HG03571 (cell line): ENCODE results near the gene POGZ.

Experiments used
- ATAC-seq: cut with Tn5 transposase; IDR thresholded peaks from one replicate; pipeline ENCODE4 v1.9.1; 2021; ENCODE audit not compliant: unreplicated experiment

Gene POGZ, protein sequence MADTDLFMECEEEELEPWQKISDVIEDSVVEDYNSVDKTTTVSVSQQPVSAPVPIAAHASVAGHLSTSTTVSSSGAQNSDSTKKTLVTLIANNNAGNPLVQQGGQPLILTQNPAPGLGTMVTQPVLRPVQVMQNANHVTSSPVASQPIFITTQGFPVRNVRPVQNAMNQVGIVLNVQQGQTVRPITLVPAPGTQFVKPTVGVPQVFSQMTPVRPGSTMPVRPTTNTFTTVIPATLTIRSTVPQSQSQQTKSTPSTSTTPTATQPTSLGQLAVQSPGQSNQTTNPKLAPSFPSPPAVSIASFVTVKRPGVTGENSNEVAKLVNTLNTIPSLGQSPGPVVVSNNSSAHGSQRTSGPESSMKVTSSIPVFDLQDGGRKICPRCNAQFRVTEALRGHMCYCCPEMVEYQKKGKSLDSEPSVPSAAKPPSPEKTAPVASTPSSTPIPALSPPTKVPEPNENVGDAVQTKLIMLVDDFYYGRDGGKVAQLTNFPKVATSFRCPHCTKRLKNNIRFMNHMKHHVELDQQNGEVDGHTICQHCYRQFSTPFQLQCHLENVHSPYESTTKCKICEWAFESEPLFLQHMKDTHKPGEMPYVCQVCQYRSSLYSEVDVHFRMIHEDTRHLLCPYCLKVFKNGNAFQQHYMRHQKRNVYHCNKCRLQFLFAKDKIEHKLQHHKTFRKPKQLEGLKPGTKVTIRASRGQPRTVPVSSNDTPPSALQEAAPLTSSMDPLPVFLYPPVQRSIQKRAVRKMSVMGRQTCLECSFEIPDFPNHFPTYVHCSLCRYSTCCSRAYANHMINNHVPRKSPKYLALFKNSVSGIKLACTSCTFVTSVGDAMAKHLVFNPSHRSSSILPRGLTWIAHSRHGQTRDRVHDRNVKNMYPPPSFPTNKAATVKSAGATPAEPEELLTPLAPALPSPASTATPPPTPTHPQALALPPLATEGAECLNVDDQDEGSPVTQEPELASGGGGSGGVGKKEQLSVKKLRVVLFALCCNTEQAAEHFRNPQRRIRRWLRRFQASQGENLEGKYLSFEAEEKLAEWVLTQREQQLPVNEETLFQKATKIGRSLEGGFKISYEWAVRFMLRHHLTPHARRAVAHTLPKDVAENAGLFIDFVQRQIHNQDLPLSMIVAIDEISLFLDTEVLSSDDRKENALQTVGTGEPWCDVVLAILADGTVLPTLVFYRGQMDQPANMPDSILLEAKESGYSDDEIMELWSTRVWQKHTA (N-terminal part only)

DNA sequence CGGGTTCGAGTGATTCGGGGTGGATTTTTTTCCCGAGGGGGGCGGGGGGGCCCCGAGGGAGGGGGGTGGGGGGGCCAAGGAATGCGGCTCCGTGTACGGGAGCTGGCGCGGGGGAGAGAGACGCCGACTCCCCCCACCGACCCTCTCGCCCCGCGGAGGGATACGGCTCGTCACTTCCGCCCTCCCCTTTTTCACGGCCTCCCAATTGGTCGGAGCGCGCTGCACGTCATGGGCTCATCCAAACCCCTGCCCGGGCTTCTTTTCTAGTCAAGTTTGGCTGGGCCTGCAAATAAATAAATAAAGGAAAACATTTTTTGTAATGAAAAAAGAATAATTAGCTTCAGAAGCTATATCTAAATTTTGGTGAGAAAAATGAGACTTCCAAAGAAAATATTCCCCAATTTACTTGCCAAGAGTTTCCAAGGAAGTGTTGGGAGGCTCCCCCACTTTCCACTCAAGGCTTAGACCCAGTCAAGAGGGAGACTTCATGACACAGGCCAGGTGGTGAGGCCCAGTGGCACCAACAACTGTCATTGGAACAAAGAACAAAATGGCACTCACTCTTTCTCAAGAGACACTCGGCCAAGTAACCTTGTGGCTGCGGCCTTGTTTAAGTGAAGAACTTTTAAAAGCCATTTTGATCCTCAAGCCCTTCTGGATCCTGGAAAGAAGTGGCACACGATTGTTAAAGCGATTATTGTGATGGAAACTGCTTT is at the start of gene POGZ:
Gene POGZ (minus strand): TSS at position 164 of the 716 bp plus-strand sequence. CDS start 17,290 bp downstream, outside the sequence.
- peak; percentile 57 for ATAC-seq

DNA sequence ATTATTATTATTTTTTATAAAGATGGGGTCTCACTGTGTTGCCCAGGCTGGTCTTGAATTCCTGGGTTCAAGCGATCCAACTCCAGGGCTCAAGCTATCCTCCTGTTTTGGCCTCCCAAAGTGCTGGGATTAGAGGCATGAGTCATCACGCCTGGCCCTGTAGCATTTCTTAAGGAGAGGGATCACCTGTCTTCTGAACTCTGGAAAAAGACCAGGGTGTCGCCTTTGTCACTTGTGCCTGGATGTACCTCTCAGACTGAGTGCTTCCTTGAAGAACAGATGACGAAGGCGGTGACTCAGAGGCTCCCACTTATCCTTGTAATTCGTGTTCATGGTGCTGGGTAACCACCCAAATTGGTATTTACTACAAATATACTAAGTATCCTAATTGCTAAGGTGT is 49.5 kb upstream of the POGZ start:
- no peak for ATAC-seq

DNA sequence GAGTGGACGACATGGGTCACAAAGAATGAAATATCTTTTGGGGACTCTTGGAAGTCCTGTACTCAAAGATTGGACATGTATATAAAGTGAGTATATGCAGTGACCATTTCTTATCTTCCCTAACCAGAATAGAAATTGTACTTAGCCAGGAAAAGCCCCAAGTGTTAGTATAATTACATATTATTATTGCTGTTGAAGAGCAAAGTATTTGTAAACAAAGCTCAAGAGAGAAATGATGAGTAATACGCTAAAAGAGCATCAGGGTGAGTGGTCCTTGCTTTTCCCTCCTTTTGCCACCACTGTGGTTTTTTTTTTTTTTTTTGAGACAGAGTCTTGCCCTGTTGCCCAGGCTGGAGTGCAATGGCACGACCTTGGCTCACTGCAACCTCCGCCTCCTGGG is 45.5 kb upstream of the POGZ start:
- no peak for ATAC-seq

DNA sequence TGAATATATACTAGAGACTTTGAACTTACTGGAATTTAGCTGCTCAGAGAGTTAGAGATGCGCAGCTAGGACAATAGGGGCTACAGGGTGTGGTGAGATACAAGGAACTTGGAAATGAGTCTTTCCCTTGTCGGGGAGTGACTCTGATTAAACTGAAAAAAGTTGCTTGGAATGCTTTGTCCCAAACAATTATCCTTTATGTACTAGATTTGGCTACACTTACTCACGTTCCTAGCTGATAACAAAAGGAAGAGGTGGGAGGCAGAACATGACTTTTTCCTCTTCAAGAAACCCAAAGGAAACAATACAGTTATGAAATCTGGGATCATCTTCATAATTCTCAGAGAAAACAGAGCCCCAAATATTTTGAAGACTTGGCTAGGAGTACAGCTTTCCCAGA is 45.0 kb upstream of the POGZ start:
- no peak for ATAC-seq

DNA sequence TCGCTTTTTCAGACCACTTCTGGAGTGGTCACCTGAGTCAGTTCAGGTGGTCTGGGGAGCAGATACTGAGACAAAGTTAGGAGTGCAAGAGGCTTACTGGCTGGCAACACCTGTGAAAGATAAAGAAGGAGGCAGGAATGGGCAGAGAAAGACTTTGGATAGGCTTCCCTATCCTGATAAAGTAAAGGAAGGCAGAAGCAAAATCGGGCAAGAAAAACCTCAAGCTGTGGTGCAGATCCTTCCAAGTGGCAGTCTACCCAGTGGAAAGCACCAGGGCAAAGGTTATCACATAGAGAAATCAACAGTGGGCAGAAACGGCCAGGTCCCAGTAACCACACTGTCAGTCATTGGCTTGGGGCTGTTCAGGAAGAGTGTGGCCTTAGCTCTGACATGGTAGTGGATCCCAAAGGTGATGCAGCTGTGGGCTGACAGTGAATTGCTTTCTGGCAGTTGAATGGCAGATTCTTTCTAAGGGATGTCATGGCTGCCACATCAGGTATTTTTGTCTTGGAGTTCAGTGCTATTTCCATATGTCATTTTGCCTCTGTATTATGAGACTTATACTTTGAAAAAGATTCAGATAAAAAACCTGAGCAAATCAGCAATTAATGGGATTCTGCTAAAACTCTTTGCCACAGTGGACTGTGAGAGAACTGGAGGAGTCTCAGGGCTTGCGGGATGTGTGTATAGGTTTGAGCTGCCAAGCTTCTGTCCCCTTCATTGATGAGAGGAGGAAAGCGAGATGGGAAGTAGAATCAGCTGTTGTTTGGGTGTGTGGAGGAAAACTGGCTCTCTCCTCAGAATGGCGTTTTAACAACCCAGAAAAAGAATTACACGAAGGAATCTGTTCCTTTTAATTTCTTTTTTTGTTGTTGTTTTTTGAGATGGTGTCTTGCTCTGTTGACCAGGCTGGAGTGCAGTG is 43.8 kb upstream of the POGZ start:
- no peak for ATAC-seq

DNA sequence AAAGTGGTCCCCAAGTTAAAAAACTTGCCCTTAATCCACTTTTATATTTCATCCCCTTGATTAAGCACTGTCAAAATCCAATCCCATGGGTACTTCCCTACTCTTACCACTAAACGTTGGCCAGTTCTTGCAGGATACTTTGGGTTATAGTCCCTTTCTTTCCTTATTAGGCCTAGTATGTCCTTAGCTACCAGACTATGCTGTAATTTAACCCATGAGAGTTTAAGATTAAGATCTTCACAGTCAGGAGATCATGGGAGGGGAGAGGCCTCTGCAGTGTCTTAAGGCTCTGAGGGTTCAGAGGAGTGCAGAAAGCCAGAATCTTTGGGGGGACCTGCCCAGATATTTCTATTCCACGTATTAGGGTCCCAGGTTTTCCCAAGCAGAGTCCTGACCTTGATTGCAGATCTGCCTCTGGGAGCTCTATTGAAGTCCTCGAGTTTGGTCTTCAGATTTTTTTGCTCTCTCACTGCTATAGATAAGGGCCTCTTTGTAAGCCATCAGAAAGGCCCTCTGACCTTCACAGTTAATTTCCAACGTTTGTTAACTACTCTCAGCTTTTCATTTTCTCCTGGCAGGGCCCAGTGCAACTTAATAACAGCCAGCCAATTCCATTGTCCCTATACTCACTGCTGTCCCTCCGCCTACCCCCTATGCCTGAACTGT is 42.9 kb upstream of the POGZ start:
- ATAC-seq, result no peak

DNA sequence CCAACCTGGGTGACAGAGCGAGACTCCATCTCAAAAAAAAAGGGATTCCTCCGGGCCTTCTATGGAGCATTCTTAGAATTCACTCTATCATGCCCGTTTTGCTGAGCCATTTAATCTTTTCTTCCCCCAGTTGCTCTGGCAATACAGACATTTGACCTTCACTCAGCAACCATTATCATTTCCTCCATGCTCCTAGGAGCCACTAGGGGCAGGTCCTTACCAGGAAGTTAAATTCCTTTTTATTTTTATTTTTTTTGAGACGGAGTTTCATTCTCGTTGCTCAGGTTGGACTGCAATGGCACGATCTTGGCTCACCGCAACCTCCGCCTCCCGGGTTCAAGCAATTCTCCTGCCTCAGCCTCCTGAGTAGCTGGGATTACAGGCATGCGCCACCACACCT is 42.2 kb upstream of the POGZ start:
- no peak for ATAC-seq

DNA sequence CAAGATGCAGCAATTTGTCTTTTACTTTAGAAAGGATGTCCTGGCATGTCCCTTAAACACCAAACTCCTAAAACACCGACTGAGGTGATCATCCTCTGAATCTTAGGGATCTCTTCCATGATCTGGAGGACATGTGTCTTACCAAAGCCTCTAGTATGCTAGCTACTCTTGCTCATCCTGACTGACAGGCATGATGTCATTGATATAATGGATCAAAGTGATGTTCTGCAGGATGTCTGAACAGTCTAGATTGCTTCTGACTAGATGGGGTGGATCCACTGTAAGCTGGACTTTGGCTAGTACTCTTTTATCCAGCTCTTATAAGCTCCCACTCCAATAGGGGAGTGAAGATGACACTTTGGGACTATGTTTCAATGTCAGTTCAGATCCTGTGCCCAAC is 40.6 kb upstream of the POGZ start:
- ATAC-seq, result no peak

DNA sequence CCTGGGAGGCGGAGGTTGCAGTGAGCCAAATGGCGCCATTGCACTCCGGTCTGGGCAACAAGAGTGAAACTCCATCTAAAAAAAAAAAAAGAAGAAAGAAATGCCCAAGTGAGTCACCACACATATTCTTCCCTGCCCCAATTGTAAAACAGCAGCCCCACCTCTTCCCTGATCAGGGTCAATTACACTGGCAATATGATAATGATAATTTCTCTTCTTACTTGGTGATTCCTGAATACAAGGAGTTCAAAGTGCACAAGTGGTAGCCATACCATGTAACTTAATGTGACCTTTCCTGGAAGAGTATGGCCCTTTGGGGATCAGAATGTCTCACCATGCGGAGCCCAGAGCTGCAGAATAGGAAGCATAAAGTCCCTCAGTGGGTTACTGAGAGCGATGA is 40.1 kb upstream of the POGZ start:
- no peak for ATAC-seq

DNA sequence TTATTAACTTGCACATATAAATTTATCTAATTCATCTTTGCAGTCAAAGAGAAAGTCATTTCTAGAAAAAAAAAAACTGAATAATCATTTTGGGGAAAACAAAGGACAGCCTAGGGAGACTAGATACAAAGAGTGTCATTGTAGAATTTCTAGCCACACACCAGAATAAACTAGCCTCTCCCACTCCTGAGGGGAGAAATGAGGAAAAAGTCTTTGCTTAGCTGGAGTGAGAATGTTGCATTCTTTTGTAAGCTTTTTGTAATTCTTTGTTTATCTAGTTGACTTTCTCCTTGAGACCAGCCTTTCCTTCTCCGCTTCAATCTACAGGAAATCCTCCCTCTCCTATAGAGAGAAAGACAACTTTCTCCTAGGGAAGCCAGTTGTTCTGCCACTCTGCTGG is 36.0 kb upstream of the POGZ start:
- no peak for ATAC-seq

DNA sequence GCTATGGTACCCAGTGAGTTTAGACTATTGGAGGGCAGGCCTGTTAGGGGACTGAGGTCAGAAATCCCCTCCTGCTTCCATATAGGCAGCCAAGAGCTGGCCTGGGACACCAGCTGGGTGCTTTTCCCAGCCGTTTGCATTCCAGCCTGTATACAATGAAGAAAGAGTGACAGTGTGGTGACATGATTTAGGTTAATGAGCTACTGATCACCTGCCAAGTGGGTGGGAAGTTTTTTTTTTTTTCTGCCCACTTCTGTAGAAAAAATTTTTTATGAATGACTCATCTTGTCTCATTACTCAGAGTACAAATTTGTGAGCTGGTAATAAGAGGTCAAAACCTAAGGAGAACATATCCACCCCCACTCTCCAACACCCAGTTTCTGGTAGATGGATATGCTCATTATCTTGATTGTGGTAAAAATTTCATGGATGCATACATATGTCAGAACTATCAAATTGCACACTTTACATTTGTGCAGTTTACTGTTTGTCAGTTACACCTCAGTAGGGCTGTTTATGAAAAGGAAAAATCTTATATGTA is 35.5 kb upstream of the POGZ start:
- ATAC-seq, result no peak

DNA sequence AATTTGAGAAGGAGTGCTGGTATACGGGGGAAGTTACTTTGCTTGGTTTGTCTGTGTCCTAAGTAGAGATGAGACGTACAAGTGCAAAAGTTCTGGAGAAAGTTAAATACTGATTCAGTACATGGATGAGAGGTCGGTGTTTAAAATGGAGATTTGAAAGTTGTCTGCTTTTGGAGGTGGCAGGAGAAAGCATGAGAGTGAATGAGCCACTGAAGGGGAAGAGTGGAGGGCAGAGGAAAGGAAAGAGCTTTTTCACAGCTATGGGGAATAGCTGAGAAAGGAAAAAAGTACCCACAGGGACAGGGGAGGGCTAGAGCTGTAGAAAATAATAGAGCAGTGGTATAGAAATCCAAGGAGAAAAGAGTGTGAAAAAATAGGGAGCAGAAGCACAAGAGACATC is 33.7 kb upstream of the POGZ start:
- ATAC-seq, result no peak

DNA sequence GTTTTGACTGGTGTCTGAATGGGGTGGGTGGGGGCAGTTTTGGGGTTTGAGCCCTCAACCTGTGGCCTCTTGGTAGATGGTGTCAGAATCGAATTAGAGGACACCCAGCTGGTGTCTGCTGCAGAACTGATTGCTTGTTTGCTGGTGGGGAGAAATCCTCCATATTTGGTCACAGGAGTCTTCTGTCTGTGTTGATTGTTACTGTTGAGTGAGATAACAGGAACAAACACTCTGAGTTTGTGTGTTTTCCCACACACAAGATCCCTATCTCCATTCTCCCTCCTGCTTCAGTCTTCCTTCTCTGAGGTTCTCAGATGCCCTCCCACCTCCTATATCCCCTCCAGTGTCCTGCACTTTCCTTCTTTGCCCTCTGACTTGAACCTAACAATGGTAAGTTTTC is 32.8 kb upstream of the POGZ start:
- ATAC-seq, result no peak

DNA sequence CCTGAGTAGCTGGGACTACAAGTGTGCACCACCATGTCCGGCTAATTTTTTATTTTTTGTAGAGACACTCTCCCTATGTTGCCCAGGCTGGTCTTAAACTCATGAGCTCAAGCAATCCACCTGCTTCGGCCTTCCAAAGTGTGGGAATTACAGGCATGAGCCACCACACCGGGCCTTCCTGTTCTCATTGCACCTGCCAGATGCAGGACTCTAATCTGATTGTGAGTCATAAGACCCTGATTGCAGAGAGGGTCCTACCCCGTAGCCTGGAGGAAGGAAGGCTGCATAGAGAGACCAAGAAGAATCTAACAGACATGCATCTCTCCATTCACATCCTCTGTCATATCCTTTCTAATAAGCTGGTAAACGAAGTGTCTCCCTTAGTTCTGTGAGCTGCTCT is 32.3 kb upstream of the POGZ start:
- ATAC-seq, result no peak

DNA sequence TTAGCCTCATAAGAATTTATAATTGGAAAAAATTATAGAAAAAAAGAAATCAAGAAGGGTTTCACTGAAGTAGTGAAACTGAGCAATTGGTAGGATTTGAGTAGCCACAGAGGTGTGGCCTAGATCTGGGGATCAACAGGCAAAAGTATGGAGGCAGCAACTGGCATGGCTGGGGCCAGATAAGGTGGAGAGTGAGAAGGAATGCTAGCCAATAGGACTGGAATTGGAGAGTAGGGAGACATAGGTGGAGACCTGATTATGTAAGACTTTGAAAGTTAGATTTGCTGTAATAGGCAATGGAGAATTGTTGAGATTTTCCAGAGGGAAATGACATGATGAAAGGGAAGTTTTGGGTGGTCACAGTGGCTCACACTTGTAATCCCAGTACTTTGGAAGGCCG is 27.3 kb upstream of the POGZ start:
- ATAC-seq, result no peak

DNA sequence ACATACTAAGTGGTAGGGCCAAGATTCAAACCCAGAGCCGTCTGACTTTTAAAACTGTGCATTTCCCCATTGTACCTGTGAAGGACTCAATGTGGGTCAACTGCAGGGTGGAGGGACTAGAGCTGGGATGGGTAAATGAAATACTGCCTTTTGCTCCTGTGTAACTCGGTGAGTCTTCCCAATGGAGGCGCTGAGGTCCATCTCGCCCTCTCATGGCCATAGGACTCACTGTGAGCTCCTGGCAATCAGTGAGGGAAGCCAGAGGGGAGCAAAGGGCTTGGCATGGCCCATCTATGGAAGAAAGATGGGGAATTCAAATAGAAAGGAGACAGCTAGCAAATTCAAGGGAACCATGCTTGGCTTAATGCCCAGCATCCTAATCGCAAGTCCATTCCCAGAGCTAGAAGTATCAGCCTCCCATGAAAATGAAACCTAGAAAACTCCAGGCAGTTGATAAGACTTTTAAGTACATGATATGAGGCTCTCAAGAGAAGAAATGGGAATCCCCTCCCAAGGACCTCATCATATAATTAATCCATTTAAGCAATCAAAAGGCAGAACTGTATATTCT is 26.5 kb upstream of the POGZ start:
- no peak for ATAC-seq

DNA sequence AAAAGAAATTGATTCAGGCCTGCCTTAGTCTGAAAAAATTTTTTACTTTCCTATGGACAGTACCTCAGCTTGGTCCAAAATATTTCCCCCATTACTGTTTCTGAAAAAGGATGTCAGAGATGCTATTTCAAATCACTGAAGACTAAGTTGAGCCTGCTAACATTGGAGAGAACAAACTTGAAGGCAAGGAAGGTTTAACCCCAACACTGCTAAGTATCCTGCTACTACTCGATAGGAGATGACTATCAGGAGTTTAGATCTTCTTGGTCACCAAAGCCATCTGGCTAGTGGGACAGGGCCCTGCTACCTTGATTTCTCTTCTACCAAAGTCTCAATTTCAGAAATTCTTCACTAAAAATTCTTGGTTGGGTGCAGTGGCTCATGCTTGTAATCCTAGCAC is 22.7 kb upstream of the POGZ start:
- no peak for ATAC-seq

DNA sequence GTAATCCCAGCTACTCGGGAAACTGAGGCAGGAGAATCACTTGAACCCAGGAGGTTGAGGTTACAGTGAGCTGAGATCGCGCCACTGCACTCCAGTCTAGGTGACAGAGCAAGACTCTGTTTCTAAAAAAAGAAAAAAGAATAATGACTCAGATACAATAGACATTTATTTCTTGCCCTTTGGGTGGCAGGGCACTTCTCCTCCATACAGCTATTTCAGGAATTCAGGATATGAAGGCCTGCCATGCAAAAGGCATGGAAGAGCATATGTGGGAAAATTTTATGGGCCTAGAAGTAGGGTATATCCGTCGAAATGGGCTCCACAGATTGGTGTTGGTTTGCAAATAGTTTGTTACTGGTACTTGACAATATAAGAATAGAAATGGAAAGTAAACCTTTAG is 20.2 kb upstream of the POGZ start:
- no peak for ATAC-seq

DNA sequence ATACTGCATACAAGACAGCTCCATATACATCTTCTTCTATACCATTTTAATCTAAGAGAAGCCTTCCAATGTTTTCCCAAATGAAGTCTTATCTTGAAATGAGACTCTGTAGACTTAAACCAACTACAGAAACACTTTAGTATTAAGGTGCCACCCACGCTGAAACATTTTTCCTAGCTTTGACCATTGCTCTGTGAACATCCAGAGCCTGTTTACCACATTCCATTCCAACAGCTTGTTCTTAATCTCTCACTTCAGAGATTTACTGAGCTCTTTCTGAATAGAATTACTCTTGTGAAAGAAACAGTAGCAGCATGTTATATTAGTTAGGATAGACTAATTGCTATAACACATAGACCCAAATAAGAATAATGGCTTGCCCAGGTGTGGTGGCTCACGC is 19.6 kb upstream of the POGZ start:
- no peak for ATAC-seq
